Spleen (tissue), 11 donors: Measurements from ENCODE around the gene ASB10. TPM values are rescaled to one million over a fixed set of nuclear protein-coding genes. Genes with fewer than 3 reads are reported as not detected.

Source experiments
- DNase-seq: peaks from one replicate; pipeline ENCODE4 v3.0.0-alpha.2; 2020
- H3K27ac ChIP-seq, 8 donors: fragments of 200-600 bp; sonication (generic) in 7 of 8; 1 replicate in 4 of 8; 2 replicates in 4 of 8; pipeline versions ENCODE4 v1.5.0 to v1.8.0; 2016 to 2021; ENCODE audit warnings: inconsistent platforms in 4 of 8, mild to moderate bottlenecking in 4 of 8, moderate library complexity in 1 of 8
- H3K27me3 ChIP-seq, 7 donors: fragments of 200-600 bp; sonication (generic) in 6 of 7; replicated peaks in 1 of 7; 1 replicate in 4 of 7; 2 replicates in 3 of 7; pipeline versions ENCODE4 v1.5.0 to v1.8.0; 2016 to 2021; ENCODE audit warnings: inconsistent platforms in 3 of 7, mild to moderate bottlenecking in 1 of 7
- H3K36me3 ChIP-seq, 6 donors: fragments of 200-600 bp; sonication (generic) in 5 of 6; 1 replicate in 4 of 6; 2 replicates in 2 of 6; pipeline versions ENCODE4 v1.5.0 to v1.8.0; 2016 to 2021; ENCODE audit warnings: inconsistent platforms in 2 of 6
- H3K4me1 ChIP-seq, 6 donors: fragments of 200-600 bp; sonication (generic) in 5 of 6; 1 replicate in 3 of 6; 2 replicates in 3 of 6; pipeline versions ENCODE4 v1.5.0 to v1.8.0; 2016 to 2021; ENCODE audit warnings: inconsistent platforms in 3 of 6
- H3K4me3 ChIP-seq, 8 donors: fragments of 200-600 bp; sonication (generic) in 7 of 8; 1 replicate in 4 of 8; 2 replicates in 4 of 8; pipeline versions ENCODE4 v1.5.0 to v1.8.0; 2016 to 2021; ENCODE audit warnings: inconsistent platforms in 4 of 8, mild to moderate bottlenecking in 4 of 8, moderate library complexity in 2 of 8
- H3K9me3 ChIP-seq, 8 donors: fragments of 200-600 bp; sonication (generic) in 7 of 8; 1 replicate in 4 of 8; 2 replicates in 4 of 8; pipeline versions ENCODE4 v1.5.0 to v1.8.0; 2016 to 2021; ENCODE audit warnings: inconsistent platforms in 4 of 8
- POLR2A ChIP-seq, 3 donors: fragments of 450-650 bp; IDR thresholded peaks; one replicate each; pipeline ENCODE4 v1.5.1; 2017; ENCODE audit warnings: antibody characterized with exemption in 3 of 3, mild to moderate bottlenecking in 1 of 3
- POLR2AphosphoS5 ChIP-seq, 3 donors: sonication (generic); formaldehyde crosslinking; IDR thresholded peaks; one replicate each; pipeline ENCODE4 v1.5.1; 2017; ENCODE audit warnings: antibody characterized with exemption in 3 of 3
- WGBS, 5 donors: extraction: QIAGEN DNeasy Blood & Tissue Kit in 3 of 5; methylation state at CpG; one replicate each; pipeline versions ENCODE4 v1.1.5 to v1.1.7; 2013 to 2018; 5-methylcytosine and 5-hydroxymethylcytosine counted together
- intact Hi-C: fragments of 100-400 bp; cut with DNase I; formaldehyde crosslinking; loops from one replicate; pipeline ENCODE4 v1.15.0; 2023; ENCODE audit warnings: low total_unique reads
- polyA plus RNA-seq, 3 donors: library from polyadenylated mRNA; stranded (reverse); fragments of 200-250 nt; gene quantifications; one replicate each; pipeline ENCODE4 v1.2.1, GENCODE V29; 2013
- total RNA-seq, 7 donors: library from RNA; depleted of rRNA in 3 of 7; stranded (reverse); fragments of >200 nt in 3 of 7; fragmentation: NEBNext Ultra II Directional in 4 of 7; extraction: Animal tissue kit (Norgen Biotek cat#: 25700) in 4 of 7; gene quantifications; one replicate each; pipeline versions ENCODE4 v1.1.0 to v1.2.1, GENCODE V29; 2016 to 2021
- TF ChIP-seq, protein P1 (sequence below), 11 experiments: fragments of 200-600 bp in 7 of 11; fragments of 450-650 bp in 4 of 11; sonication (generic) in 4 of 11; IDR thresholded peaks in 8 of 11; conservative IDR thresholded peaks in 3 of 11; 1 replicate in 7 of 11; 2 replicates in 4 of 11; pipeline versions ENCODE4 v1.4.0 to v1.8.0; 2016 to 2021; ENCODE audit warnings: antibody characterized with exemption in 11 of 11, inconsistent platforms in 4 of 11, mild to moderate bottlenecking in 1 of 11
- donor health status: healthy with polysubstance abuse.
- donor health status: DM: no; HTN: no; CAD: no; lungs with moderate emphysema.
- donor health status: DM: no; HTN: no; CAD: no.
- donor health status: Bipolar disorder and iron deficiency.
- donor health status: healthy.
- donor health status: DM: no; HTN: no; CAD: no.
- donor health status: DM: yes; HTN: yes; CAD: no.

ASB10 gene
- total and polyA plus RNA-seq, 10 donors, result not detected

DNA sequence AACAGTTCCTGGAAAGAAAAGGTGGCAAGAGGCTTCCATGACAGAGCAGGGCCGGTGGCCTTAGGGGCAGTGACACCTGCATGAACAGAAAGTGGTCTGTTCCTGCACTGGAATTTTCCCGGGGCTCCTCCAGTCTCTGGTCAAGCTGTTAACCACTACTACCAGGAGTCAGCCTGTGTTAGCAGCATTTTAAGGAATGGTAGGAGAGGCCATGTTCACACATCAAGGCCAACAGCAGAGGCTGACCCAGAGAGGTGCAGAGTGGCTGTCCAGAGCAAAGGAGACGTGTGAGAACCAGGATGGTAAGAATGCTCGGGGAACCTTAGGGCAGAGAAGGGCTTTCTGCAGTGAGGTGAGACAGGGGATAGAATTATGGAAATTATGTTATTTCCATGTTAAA, 14.7 kb upstream of the ASB10 start:
- DNase-seq, result no peak
- no peak overlapping the region for H3K4me3 ChIP-seq
- TF ChIP-seq POLR2AphosphoS5 (IDR thresholded peaks at IDR 0.05) (no peak), POLR2A (IDR thresholded peaks at IDR 0.05) (no peak)
- TF ChIP-seq, protein P1, sequence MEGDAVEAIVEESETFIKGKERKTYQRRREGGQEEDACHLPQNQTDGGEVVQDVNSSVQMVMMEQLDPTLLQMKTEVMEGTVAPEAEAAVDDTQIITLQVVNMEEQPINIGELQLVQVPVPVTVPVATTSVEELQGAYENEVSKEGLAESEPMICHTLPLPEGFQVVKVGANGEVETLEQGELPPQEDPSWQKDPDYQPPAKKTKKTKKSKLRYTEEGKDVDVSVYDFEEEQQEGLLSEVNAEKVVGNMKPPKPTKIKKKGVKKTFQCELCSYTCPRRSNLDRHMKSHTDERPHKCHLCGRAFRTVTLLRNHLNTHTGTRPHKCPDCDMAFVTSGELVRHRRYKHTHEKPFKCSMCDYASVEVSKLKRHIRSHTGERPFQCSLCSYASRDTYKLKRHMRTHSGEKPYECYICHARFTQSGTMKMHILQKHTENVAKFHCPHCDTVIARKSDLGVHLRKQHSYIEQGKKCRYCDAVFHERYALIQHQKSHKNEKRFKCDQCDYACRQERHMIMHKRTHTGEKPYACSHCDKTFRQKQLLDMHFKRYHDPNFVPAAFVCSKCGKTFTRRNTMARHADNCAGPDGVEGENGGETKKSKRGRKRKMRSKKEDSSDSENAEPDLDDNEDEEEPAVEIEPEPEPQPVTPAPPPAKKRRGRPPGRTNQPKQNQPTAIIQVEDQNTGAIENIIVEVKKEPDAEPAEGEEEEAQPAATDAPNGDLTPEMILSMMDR (IDR thresholded peaks at IDR 0.05 in 8 of 11, conservative IDR thresholded peaks at IDR 0.05 in 3 of 11), result no peak
- WGBS, 5 donors, result 81 to 93% (median 87%) methylated on average over 4 of the region's 4 CpGs
- no peaks in the 10 kb centered on the region for H3K9me3 ChIP-seq
- H3K27me3 ChIP-seq, result peaks cover 0 to 45% (median 12%) of the 10 kb centered on the region in 7 donors
- H3K27ac ChIP-seq, result no peak overlapping the region
- intact Hi-C loops, result no loop called here
- peaks cover 0 to 5% (median 0%) of the 10 kb centered on the region in 6 donors for H3K4me1 ChIP-seq
- no peaks in the 10 kb centered on the region for H3K36me3 ChIP-seq

DNA sequence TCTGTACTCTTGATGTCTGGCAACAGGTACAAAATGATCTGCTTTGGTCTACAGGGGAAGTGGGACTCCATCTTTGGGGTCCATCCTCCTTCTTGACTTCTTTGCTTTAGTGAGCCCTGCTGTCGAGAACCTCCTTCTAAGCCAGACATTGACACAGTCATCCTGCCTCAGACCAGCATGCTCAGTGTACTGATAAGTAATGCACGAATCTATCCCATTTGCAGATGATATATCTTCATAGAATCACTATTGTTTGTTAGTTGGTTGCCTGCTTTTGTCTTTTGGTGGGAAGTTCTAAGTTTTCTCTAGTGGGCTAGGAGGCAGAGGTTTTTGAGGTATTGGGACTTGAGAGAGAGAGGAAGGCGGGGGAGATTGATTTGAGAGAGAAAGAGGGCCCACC, 14.3 kb upstream of the ASB10 start:
- Histone ChIP-seq H3K4me1 (peaks cover 0 to under 1% (median 0%) of the 10 kb centered on the region in 6 donors), H3K4me3 (no peak overlapping the region), H3K9me3 (no peaks in the 10 kb centered on the region), H3K27ac (no peak overlapping the region), H3K36me3 (no peaks in the 10 kb centered on the region), H3K27me3 (peaks cover 0 to 45% (median 12%) of the 10 kb centered on the region in 7 donors)
- no peak for DNase-seq
- 64 to 90% (median 78%) methylated on average over 3 of the region's 3 CpGs for WGBS, 5 donors
- TF ChIP-seq, protein P1 (IDR thresholded peaks at IDR 0.05 in 8 of 11, conservative IDR thresholded peaks at IDR 0.05 in 3 of 11), result no peak
- TF ChIP-seq POLR2AphosphoS5 (IDR thresholded peaks at IDR 0.05) (no peak), POLR2A (IDR thresholded peaks at IDR 0.05) (no peak)
- intact Hi-C loops, result no loop called here

DNA sequence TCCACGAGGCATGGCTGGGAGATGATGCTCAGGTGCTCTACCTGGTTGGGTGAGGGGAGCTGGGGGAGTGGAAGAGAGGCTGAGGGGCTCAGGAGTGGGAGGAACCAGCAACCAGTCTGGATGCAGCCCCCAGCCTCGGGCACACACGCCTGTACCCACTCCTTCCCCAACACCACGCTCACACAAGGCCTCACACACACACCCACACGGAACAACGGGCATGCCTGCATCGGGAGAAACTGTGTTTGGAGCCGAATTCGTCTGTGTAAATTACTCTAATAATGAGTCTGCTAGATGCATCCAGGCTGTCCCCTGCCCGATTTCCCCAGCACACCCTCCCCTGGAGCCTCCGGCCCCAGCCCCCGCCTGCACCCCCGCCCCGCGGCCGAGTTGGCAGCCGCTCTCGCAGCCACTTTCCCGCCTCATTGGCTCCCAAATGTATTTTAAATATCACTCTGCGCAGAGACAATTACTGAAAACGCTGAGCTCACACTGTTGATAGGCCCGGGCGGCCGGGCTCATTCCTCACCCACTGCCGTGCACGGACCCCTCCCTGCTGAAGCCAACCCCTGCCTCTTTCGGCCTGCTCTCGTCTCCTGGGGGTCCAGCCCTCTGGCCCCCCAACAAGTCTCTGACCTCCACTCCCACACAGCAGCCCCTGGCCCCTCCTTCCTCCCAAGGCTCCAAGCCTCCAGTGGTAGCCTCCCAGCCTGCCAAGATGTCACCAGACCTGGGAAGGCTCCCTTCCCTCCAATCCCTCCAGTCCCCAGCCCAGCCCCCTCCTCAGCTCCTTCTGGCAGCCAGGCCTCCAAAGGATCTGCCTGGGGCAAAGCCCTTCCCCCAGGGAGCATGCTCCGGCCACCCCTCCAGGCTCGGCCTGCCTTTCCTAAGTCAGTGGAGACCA, 12.1 kb upstream of the ASB10 start:
- Histone ChIP-seq H3K27ac (no peak overlapping the region), H3K36me3 (no peaks in the 10 kb centered on the region), H3K27me3 (peaks cover 0 to 42% (median 3%) of the 10 kb centered on the region in 7 donors), H3K4me3 (no peak overlapping the region), H3K4me1 (no peaks in the 10 kb centered on the region), H3K9me3 (no peaks in the 10 kb centered on the region)
- TF ChIP-seq, protein P1 (IDR thresholded peaks at IDR 0.05 in 8 of 11, conservative IDR thresholded peaks at IDR 0.05 in 3 of 11), result no peak
- TF ChIP-seq POLR2A (IDR thresholded peaks at IDR 0.05), result no peak
- TF ChIP-seq POLR2AphosphoS5 (IDR thresholded peaks at IDR 0.05), result no peak
- no peak for DNase-seq
- 71 to 88% (median 78%) methylated on average over 30 of the region's 30 CpGs for WGBS, 5 donors
- intact Hi-C loops, result no loop called here

DNA sequence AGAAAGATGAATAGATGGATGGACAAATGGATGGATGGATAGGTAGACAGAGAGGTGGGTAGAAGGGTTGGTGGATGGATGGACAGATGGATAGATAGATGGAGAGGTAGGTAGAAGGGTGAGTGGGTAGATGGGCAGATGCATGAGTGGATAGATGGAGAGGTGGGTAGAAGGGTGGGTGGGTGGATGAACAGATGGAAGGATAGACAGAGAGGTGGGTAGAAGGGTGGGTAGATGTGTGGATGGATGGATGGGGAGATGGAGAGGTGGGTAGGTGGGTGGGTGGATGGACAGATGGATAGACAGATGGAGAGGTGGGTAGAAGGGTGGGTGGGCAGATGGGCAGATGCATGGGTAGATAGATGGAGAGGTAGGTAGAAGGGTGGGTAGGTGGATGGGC, 10.9 kb upstream of the ASB10 start:
- intact Hi-C loops, result no loop called here
- Histone ChIP-seq H3K4me3 (no peak overlapping the region), H3K9me3 (no peaks in the 10 kb centered on the region), H3K36me3 (no peaks in the 10 kb centered on the region), H3K27ac (no peak overlapping the region), H3K4me1 (no peaks in the 10 kb centered on the region), H3K27me3 (peaks cover 0 to 33% (median 3%) of the 10 kb centered on the region in 7 donors)
- DNase-seq, result no peak
- TF ChIP-seq POLR2AphosphoS5 (IDR thresholded peaks at IDR 0.05), result no peak
- TF ChIP-seq POLR2A (IDR thresholded peaks at IDR 0.05), result no peak
- TF ChIP-seq, protein P1 (IDR thresholded peaks at IDR 0.05 in 8 of 11, conservative IDR thresholded peaks at IDR 0.05 in 3 of 11), result no peak
